Measurements from ENCODE around the gene YAP1. TPM values are rescaled to one million over a fixed set of nuclear protein-coding genes. Genes with fewer than 3 reads are reported as not detected.
"Not testable (repeated sequence)": the region's sequence is repeated elsewhere in the genome, so short reads cannot be mapped to it uniquely, and the experiment has no call there.

Gene YAP1
- total RNA-seq, 2 donors from 2014 or later, result 26.0 to 38.9 TPM

DNA sequence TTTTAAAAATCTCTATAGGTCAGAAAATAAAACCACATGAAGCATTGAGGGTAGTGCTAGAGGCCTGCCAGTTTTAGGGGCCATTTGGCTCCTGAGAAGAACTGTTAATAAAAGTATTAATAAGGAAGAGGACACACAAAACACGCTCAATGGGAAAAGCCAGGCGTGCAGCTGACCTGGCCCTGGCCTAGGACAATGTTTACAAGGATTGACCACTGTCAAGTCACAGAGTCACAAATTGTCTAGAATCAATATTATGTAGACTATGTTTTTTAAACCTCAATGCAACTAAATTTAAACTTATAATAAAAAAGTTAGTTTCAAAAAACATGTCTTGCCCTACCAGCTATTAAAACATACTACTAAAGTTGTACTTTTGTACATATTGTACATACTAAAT lies 89.4 kb downstream of the YAP1 start:
- intact Hi-C loops (cut with DNase I), result no loop called here
- TF ChIP-seq, protein P1, sequence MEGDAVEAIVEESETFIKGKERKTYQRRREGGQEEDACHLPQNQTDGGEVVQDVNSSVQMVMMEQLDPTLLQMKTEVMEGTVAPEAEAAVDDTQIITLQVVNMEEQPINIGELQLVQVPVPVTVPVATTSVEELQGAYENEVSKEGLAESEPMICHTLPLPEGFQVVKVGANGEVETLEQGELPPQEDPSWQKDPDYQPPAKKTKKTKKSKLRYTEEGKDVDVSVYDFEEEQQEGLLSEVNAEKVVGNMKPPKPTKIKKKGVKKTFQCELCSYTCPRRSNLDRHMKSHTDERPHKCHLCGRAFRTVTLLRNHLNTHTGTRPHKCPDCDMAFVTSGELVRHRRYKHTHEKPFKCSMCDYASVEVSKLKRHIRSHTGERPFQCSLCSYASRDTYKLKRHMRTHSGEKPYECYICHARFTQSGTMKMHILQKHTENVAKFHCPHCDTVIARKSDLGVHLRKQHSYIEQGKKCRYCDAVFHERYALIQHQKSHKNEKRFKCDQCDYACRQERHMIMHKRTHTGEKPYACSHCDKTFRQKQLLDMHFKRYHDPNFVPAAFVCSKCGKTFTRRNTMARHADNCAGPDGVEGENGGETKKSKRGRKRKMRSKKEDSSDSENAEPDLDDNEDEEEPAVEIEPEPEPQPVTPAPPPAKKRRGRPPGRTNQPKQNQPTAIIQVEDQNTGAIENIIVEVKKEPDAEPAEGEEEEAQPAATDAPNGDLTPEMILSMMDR (IDR thresholded peaks at IDR 0.05), result no peak
- TF ChIP-seq POLR2A (IDR thresholded peaks at IDR 0.05), result no peak
- WGBS, 2 donors, result 80 to 91% methylated on average over 2 of the region's 2 CpGs

DNA sequence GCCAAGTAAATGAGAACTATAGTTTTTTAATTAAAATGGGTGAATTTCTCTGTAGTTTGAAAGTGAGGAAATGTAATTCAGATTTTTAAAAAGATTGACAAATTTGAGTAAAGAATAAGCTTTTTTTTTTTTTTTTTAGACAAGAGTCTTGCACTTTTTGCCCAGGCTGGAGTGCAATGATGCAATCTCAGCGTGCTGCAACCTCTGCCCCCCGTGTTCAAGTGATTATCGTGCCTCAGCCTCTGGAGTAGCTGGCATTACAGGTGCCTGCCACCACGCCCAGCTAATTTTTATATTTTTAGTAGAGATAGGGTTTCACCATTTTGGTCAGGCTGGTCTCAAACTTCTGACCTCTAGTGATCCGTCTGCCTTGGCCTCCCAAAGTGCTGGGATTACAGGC lies 90.1 kb downstream of the YAP1 start:
- WGBS, 2 donors, result 89 to 91% methylated on average over 5 of the region's 5 CpGs
- DNase-seq; H3K27ac ChIP-seq; H3K4me1 ChIP-seq; ATAC-seq; H3K27me3 ChIP-seq; intact Hi-C loops (cut with DNase I); H3K9me3 ChIP-seq; H3K36me3 ChIP-seq (replicated peaks in 1 of 2; ENCODE audit: insufficient read depth in 1 of 2, low read depth in 2 of 2); H3K4me3 ChIP-seq: not testable (repeated sequence)

More for the DNA sequence above, 89.4 kb downstream of the YAP1 start:
- H3K36me3 ChIP-seq (replicated peaks in 1 of 2; ENCODE audit: insufficient read depth in 1 of 2, low read depth in 2 of 2), result no peaks in the 10 kb centered on the region
- no peak overlapping the region for H3K4me3 ChIP-seq
- no peaks in the 10 kb centered on the region for H3K27me3 ChIP-seq
- H3K9me3 ChIP-seq, result no peaks in the 10 kb centered on the region
- ATAC-seq (no peak), DNase-seq (no peak)
- no peak overlapping the region for H3K27ac ChIP-seq
- H3K4me1 ChIP-seq, result no peaks in the 10 kb centered on the region

DNA sequence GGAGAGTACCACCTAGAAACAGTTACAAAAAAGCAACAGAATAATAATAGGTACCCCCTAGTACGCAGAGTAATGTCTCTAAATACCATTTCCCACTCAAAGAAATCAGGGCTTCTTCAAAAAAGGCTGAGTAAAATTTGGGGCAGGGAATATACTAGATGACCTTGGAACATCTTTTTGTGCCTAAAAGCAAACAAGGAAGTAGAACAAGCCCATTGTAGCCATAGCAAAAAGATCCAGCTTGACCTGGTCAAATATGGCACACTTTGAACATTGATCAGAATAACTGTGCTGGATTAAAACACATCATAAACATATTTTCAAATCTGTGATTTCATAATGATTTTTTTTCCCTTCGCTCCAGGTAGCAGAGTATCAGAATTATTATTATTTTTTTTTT lies 91.5 kb downstream of the YAP1 start:
- ATAC-seq (no peak), DNase-seq (no peak)
- Histone ChIP-seq H3K36me3 (replicated peaks in 1 of 2; ENCODE audit: insufficient read depth in 1 of 2, low read depth in 2 of 2) (no peaks in the 10 kb centered on the region), H3K4me1 (no peaks in the 10 kb centered on the region), H3K4me3 (no peak overlapping the region), H3K27ac (no peak overlapping the region), H3K27me3 (no peaks in the 10 kb centered on the region), H3K9me3 (no peaks in the 10 kb centered on the region)
- 92 to 96% methylated on average over 2 of the region's 2 CpGs for WGBS, 2 donors
- intact Hi-C loops (cut with DNase I), result no loop called here
- no peak for TF ChIP-seq POLR2A (IDR thresholded peaks at IDR 0.05)
- TF ChIP-seq, protein P1 (IDR thresholded peaks at IDR 0.05), result no peak

DNA sequence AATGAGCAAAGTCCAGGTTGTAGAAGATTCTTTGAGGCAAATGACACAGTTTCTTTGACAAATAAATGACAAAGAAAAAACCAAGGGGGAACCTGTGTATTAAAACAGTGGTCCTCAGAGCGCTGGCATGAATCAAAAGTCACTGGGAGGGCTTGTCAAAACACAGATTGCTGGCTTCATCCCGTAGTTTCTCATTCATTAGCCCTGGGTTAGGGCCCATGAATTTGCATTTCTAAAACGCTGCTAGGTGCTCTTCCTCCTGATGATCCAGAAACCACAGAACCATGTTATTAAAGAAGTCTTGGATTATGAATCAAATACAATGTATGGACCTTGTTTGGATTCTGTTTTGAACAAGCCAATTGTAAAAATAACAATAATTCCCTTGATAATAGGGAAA lies 92.7 kb downstream of the YAP1 start:
- Histone ChIP-seq H3K4me1 (no peaks in the 10 kb centered on the region), H3K27me3 (no peaks in the 10 kb centered on the region), H3K27ac (no peak overlapping the region), H3K9me3 (no peaks in the 10 kb centered on the region), H3K36me3 (replicated peaks in 1 of 2; ENCODE audit: insufficient read depth in 1 of 2, low read depth in 2 of 2) (no peaks in the 10 kb centered on the region), H3K4me3 (no peak overlapping the region)
- no peak for TF ChIP-seq POLR2A (IDR thresholded peaks at IDR 0.05)
- TF ChIP-seq, protein P1 (IDR thresholded peaks at IDR 0.05), result no peak
- intact Hi-C loops (cut with DNase I), result no loop called here
- no peak for ATAC-seq
- no peak for DNase-seq
- 85 to 87% methylated on average over 3 of the region's 3 CpGs for WGBS, 2 donors

DNA sequence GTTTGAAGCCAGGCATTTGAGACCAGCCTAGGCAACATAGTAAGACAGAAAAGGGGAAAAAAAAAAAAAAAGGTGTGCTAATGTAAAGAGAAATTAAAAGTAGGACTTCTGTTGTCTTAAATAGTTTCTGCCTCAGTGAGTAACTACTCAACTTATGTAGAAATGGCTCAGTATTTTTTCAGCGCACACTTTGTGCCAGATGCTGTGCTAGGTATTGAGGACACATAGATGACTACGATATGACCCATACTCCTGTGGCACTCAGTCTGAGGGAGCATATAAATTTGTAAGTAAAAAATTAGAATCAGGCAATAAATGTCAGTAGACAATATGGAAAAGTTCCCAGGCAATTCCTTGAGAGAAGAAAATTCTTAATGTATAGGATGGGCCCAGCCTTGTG lies 93.9 kb downstream of the YAP1 start:
- TF ChIP-seq, protein P1 (IDR thresholded peaks at IDR 0.05), result no peak
- TF ChIP-seq POLR2A (IDR thresholded peaks at IDR 0.05), result no peak
- WGBS, 2 donors, result 51 to 52% methylated on average over 2 of the region's 2 CpGs
- intact Hi-C loops (cut with DNase I), result no loop called here
- no peaks in the 10 kb centered on the region for H3K4me1 ChIP-seq
- no peaks in the 10 kb centered on the region for H3K36me3 ChIP-seq (replicated peaks in 1 of 2; ENCODE audit: insufficient read depth in 1 of 2, low read depth in 2 of 2)
- H3K4me3 ChIP-seq, result no peak overlapping the region
- DNase-seq, result no peak
- no peak overlapping the region for H3K27ac ChIP-seq
- ATAC-seq, result no peak
- no peaks in the 10 kb centered on the region for H3K9me3 ChIP-seq
- H3K27me3 ChIP-seq, result no peaks in the 10 kb centered on the region

Data from body of pancreas (tissue), 4 donors.